Measurements from ENCODE around the gene ZCCHC2. TPM values are rescaled to one million over a fixed set of nuclear protein-coding genes. Genes with fewer than 3 reads are reported as not detected.

Gene ZCCHC2
- total and polyA plus RNA-seq, 4 donors = 7.1 to 25.4 (median 10.8) TPM

DNA sequence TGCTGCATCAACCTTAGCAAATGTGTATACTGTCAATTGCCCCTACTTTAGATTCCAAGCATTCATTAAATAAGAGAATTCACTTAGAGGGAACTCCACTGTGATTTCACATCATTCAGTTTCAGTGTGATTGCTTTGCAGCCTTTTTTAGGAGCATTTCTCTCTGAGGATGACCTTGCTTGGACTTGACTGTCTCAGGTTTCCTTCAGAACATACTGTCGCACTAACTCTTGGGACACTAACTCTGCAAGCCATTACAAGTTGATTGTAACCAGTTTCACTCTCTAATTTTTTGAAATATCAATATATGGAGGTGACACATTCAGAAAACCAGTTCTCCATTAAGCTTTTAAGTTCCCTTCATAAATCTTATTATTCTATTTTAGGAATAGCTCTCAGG is 6.6 kb upstream of the ZCCHC2 start (continued):
- TF ChIP-seq, protein P1, sequence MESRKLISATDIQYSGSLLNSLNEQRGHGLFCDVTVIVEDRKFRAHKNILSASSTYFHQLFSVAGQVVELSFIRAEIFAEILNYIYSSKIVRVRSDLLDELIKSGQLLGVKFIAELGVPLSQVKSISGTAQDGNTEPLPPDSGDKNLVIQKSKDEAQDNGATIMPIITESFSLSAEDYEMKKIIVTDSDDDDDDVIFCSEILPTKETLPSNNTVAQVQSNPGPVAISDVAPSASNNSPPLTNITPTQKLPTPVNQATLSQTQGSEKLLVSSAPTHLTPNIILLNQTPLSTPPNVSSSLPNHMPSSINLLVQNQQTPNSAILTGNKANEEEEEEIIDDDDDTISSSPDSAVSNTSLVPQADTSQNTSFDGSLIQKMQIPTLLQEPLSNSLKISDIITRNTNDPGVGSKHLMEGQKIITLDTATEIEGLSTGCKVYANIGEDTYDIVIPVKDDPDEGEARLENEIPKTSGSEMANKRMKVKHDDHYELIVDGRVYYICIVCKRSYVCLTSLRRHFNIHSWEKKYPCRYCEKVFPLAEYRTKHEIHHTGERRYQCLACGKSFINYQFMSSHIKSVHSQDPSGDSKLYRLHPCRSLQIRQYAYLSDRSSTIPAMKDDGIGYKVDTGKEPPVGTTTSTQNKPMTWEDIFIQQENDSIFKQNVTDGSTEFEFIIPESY (IDR thresholded peaks at IDR 0.05) = no peak
- no peak for TF ChIP-seq NR2F2 (IDR thresholded peaks at IDR 0.05)

DNA sequence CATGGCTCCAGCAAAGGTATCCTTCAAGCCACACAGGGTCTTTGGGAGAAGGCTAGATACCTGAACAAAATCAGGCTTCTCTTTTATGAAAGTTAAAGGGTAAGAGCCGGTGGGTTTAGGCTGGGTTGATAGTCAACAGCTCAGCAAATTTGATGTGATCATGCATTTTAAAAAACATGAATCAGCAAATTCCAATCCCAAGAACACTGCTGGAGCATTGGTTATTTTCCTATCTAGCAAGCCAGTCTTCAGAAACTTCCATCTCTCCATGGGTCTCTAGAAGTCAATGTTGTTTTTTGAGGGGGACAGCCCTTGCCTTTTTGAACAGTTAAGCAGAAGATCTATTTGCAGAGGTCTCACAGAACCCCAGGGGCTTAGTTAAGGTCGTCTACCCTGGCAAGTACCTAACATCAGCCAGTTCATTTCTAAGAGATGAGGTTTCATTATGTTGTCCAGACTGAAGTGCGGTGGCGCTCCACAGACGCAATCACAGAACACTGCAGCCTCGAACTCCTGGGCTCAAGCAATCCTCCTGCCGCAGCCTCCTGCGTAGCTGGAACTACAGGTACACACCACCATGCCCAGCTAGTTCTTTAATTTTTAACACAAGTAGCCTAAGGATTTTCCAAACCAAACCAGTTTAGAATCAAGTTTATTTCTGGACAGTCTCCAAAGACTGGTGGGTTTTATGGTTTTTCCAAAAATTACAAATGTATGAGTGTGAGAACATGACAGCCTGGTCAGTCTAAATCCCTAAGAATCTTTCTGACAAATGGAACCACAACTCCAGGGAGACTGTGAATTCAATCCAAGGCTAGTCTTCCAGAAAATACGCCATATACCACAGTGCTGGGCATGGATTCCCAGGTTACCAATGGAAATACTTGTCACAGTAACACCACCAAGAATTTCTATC is 4.1 kb upstream of the ZCCHC2 start:
- TF ChIP-seq RXRA (IDR thresholded peaks at IDR 0.05) (no peak), RAD21 (IDR thresholded peaks at IDR 0.05) (no peak), JUND (IDR thresholded peaks at IDR 0.05) (no peak), HNF4G (IDR thresholded peaks at IDR 0.05) (no peak), FOXA1 (IDR thresholded peaks at IDR 0.05) (no peak), YY1 (IDR thresholded peaks at IDR 0.05) (no peak), GABPA (IDR thresholded peaks at IDR 0.05 in 1 of 2, conservative IDR thresholded peaks at IDR 0.05 in 1 of 2) (no peak), FOXA2 (IDR thresholded peaks at IDR 0.05) (no peak), TAF1 (conservative IDR thresholded peaks at IDR 0.05) (no peak), EGR1 (IDR thresholded peaks at IDR 0.05; ENCODE audit: low read depth in 2 of 2) (no peak), SP1 (IDR thresholded peaks at IDR 0.05) (no peak), HNF4A (conservative IDR thresholded peaks at IDR 0.05) (no peak)
- TF ChIP-seq, protein P2, sequence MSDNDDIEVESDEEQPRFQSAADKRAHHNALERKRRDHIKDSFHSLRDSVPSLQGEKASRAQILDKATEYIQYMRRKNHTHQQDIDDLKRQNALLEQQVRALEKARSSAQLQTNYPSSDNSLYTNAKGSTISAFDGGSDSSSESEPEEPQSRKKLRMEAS (IDR thresholded peaks at IDR 0.05) = no peak
- TF ChIP-seq, protein P3, sequence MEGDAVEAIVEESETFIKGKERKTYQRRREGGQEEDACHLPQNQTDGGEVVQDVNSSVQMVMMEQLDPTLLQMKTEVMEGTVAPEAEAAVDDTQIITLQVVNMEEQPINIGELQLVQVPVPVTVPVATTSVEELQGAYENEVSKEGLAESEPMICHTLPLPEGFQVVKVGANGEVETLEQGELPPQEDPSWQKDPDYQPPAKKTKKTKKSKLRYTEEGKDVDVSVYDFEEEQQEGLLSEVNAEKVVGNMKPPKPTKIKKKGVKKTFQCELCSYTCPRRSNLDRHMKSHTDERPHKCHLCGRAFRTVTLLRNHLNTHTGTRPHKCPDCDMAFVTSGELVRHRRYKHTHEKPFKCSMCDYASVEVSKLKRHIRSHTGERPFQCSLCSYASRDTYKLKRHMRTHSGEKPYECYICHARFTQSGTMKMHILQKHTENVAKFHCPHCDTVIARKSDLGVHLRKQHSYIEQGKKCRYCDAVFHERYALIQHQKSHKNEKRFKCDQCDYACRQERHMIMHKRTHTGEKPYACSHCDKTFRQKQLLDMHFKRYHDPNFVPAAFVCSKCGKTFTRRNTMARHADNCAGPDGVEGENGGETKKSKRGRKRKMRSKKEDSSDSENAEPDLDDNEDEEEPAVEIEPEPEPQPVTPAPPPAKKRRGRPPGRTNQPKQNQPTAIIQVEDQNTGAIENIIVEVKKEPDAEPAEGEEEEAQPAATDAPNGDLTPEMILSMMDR (IDR thresholded peaks at IDR 0.05; ENCODE audit: low read depth, low read length, missing input control) = no peak
- TF ChIP-seq, protein P4, sequence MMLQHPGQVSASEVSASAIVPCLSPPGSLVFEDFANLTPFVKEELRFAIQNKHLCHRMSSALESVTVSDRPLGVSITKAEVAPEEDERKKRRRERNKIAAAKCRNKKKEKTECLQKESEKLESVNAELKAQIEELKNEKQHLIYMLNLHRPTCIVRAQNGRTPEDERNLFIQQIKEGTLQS (IDR thresholded peaks at IDR 0.05) = no peak
- TF ChIP-seq, protein P1 (IDR thresholded peaks at IDR 0.05) = no peak
- TF ChIP-seq, protein P5, sequence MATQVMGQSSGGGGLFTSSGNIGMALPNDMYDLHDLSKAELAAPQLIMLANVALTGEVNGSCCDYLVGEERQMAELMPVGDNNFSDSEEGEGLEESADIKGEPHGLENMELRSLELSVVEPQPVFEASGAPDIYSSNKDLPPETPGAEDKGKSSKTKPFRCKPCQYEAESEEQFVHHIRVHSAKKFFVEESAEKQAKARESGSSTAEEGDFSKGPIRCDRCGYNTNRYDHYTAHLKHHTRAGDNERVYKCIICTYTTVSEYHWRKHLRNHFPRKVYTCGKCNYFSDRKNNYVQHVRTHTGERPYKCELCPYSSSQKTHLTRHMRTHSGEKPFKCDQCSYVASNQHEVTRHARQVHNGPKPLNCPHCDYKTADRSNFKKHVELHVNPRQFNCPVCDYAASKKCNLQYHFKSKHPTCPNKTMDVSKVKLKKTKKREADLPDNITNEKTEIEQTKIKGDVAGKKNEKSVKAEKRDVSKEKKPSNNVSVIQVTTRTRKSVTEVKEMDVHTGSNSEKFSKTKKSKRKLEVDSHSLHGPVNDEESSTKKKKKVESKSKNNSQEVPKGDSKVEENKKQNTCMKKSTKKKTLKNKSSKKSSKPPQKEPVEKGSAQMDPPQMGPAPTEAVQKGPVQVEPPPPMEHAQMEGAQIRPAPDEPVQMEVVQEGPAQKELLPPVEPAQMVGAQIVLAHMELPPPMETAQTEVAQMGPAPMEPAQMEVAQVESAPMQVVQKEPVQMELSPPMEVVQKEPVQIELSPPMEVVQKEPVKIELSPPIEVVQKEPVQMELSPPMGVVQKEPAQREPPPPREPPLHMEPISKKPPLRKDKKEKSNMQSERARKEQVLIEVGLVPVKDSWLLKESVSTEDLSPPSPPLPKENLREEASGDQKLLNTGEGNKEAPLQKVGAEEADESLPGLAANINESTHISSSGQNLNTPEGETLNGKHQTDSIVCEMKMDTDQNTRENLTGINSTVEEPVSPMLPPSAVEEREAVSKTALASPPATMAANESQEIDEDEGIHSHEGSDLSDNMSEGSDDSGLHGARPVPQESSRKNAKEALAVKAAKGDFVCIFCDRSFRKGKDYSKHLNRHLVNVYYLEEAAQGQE (IDR thresholded peaks at IDR 0.05) = no peak
- Histone ChIP-seq H3K4me3 (ENCODE audit: low read depth in 1 of 3, low read length in 3 of 3) (no peak overlapping the region), H3K4me1 (ENCODE audit: control insufficient read depth in 4 of 4, insufficient read depth in 4 of 4, low read length in 3 of 4) (peaks cover 5 to 20% (median 8%) of the 10 kb centered on the region in 4 donors), H3K9me3 (ENCODE audit: control insufficient read depth in 4 of 4, low read length in 3 of 4) (no peaks in the 10 kb centered on the region), H3K27ac (ENCODE audit: low read depth in 1 of 2, low read length in 2 of 2) (no peak overlapping the region), H3K27me3 (ENCODE audit: control insufficient read depth in 4 of 4, insufficient read depth in 4 of 4, low read length in 3 of 4) (no peaks in the 10 kb centered on the region), H3K36me3 (ENCODE audit: control insufficient read depth in 4 of 4, insufficient read depth in 3 of 4, low read depth in 1 of 4, low read length in 3 of 4) (no peaks in the 10 kb centered on the region), H3K9ac (ENCODE audit: low read depth in 1 of 2, low read length in 2 of 2) (no peak overlapping the region)
- 92% methylated on average over 9 of the region's 9 CpGs for WGBS
- DNase-seq (ENCODE audit: low spot score) = no peak

Measured in liver (tissue), 9 donors.